ENCODE measurements around the gene TRAPPC8. TPM values are rescaled to one million over a fixed set of nuclear protein-coding genes. Genes with fewer than 3 reads are reported as not detected.

The TRAPPC8 gene
- total RNA-seq, 1 experiment from 2014 or later = 27.7 TPM

DNA sequence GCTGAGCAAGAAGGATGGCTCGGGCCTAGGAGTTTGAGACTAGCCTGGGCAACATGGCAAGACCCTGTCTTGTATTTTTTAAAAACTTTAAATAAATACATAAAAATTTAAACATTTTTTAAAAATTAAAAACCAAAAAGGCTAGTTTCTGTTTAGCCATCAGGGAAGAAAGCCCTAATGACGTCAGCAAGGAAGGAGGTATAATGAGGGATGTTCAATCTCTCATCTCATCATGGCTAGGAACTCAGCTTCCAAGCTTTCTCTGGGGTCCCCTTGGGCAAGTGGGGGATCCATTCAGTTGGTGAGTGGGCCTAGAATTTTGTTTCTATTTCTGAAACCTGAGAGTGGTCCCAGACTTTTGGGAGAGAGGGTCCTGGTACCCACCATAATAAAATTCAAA, 147.2 kb downstream of the TRAPPC8 start:
- no peak for DNase-seq (ENCODE audit: low spot score)

DNA sequence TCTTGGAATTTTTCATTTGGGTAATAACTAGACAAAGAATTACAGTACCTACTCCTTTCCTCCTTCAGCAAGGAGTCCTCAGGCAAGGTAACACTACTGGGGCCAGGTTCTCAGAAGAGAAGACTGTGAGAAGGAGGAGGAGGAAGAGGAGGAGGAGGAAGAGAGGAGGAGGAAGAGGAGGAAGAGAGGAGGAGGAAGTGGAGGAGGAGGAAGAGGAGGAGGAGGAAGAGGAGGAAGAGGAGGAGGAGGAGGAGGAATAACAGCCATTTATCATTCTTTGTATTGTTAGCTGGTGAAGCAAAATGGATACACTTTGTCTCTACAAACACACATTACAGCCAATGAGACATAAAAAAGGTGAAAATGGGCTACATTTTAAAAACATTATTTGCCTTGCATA, 149.4 kb downstream of the TRAPPC8 start:
- DNase-seq (ENCODE audit: low spot score) = no peak

DNA sequence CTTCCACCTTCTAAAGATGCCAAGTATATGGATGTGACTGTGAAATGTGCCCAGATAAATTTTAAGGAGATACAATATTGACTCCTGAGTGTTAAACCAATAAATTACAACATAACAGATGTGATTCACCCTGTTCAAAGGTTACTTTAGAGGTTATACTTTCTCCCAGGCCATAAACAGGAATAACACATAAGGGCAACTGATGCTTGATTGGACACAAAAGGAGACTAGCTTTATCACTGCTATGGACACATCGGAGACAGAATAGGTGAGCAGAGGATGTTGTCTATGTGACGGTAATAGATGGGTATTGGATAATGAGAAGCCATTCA, 150.4 kb downstream of the TRAPPC8 start:
- DNase-seq (ENCODE audit: low spot score) = no peak

DNA sequence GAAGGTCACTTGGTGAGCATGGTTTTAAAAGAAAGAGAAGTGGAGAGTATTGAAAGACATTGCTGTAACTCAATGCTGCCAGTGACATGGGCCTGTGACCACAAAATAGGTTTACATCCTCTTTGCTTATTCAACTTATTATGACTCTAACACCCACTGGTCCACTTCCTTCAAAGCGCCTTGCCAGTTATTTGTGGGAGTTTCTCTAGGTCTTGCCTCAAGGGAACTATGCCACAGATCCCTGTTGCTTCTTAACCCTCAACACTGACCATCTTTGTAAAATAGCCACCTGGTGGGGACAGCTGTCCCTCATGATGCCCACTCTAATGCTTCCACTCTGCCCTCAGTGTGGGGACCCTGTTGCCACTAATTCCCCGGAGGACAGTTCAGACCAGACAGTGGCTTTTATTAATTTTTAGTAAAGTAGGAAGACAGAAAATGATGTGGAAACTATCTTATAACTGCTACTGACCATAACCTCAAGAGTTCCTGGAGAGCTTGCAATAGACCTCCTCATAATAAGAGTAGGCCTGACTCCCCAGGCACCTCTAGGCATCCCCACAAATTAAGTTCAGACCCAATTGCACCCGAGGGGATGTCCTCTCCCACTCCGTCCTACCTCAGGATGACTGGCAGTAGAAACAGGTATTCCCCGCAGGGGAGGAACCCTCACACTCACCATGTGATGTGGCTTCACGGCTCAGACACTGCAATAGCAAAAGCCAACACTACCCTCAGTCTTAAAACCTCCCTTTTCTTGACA, 150.9 kb downstream of the TRAPPC8 start:
- DNase-seq (ENCODE audit: low spot score) = no peak

DNA sequence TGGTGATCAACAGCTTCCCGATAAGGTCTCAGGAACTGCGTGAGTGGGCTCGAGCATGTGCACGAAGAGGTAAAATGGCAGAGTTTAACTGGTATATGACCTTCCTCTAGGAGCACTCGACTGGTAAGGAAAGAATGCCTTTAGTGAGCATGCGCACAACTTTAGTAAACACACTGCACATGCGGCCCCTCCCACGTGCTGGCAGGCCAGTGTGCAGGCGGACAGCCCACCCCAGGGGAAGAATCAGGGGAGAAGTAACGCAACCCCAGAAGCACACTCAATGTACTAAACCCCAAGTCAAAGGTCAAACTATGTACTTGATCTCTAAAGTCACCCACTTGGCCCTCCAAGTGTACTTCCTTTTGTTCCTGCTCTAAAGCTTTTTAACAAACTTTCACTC, 153.5 kb downstream of the TRAPPC8 start:
- DNase-seq (ENCODE audit: low spot score) = no peak

DNA sequence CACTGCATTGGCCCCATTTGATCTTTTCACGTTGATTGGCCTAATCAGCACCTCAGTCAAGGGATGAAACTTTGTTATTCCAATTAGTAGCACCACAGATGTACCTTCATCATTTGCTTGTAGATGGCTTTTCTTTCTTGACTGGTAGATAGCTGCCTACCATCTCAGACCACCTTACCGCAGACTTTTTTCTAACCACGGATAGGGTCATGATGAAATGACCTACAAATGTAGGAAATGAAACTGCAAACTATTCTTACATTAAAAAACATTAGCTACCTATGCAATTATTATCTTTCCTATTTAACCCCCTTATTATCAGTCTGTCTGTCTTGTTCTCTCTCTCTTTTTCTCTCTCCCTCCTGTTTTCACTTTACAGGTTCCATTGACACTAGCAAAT, 159.9 kb downstream of the TRAPPC8 start:
- DNase-seq (ENCODE audit: low spot score) = no peak

Small RNA genes lying within 50 kb of the gene (small RNA-seq; reads per million reads assigned to genes)
- not detected for gene RNU6-1050P

Other genes starting within 250 kb of the TRAPPC8 start
- not detected in 2 replicates for gene SLC25A52, start 182.2 kb downstream of the TRAPPC8 start, total RNA-seq (2014; rRNA removed; shearing (Covaris generic))
- 1.7 and 2.1 TPM in 2 replicates for gene RNF125, start 75.7 kb upstream of the TRAPPC8 start, total RNA-seq (2014; rRNA removed; shearing (Covaris generic))
- gene RNF138, start 148.7 kb upstream of the TRAPPC8 start, total RNA-seq (2014; rRNA removed; shearing (Covaris generic)) = 30.8 and 43.0 TPM in 2 replicates
- not detected in 2 replicates for gene MEP1B, start 246.9 kb upstream of the TRAPPC8 start, total RNA-seq (2014; rRNA removed; shearing (Covaris generic))